AG09319 (cell line): ENCODE results near the gene NOL6.
"Not testable (repeated sequence)": the region's sequence is repeated elsewhere in the genome, so short reads cannot be mapped to it uniquely, and the experiment has no call there.

Source experiments
- DNase-seq: peaks from one replicate; pipeline ENCODE4 v3.0.0-alpha.2; 2010; ENCODE audit warnings: low read depth; ENCODE audit errors: extremely low read depth
- TF ChIP-seq, protein P1 (sequence below): IDR thresholded peaks from 2 replicates; pipeline ENCODE4 v1.5.1; 2011; ENCODE audit warnings: low read depth, mild to moderate bottlenecking, inconsistent platforms, low read length, moderate library complexity

The NOL6 gene

DNA sequence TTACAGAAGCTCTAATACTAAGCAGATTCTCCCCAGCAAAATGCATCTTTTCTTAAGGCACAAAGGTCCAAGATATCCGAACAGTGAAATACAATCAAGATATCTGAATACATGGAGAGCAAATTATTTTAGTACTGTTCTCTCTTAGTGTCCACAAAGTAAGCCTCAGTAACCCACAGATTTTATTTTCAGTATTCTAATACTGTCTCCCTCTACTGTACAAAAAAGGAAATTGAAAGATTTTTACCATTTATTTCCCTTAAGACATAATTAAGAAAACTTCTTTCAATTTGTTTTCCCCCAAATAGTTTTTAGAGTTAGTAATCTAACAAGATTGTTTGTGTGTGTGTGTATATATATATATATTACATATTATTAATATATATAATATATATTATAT, 24.7 kb upstream of the NOL6 start:
- TF ChIP-seq, protein P1, sequence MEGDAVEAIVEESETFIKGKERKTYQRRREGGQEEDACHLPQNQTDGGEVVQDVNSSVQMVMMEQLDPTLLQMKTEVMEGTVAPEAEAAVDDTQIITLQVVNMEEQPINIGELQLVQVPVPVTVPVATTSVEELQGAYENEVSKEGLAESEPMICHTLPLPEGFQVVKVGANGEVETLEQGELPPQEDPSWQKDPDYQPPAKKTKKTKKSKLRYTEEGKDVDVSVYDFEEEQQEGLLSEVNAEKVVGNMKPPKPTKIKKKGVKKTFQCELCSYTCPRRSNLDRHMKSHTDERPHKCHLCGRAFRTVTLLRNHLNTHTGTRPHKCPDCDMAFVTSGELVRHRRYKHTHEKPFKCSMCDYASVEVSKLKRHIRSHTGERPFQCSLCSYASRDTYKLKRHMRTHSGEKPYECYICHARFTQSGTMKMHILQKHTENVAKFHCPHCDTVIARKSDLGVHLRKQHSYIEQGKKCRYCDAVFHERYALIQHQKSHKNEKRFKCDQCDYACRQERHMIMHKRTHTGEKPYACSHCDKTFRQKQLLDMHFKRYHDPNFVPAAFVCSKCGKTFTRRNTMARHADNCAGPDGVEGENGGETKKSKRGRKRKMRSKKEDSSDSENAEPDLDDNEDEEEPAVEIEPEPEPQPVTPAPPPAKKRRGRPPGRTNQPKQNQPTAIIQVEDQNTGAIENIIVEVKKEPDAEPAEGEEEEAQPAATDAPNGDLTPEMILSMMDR, result peak; percentile 34
- DNase-seq, result no peak

DNA sequence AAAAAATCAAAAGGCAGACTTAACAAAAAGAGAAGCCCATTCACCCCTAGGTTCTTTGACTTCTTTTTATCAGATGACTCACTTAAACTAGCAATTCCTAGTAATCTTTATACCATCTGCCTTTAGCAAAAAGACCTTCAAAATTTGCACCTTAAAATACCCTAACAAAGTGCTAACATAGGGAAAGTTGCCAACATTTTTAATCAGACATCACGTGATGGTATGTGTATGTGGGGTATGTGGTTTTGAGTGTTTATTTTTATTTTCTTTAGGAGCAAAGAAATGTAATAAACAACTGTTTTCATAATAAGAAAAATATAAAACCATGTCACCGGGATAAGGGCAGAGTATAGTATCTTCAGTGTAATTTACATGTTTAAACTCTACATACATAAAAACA, 20.1 kb upstream of the NOL6 start:
- DNase-seq, result not testable (repeated sequence)

DNA sequence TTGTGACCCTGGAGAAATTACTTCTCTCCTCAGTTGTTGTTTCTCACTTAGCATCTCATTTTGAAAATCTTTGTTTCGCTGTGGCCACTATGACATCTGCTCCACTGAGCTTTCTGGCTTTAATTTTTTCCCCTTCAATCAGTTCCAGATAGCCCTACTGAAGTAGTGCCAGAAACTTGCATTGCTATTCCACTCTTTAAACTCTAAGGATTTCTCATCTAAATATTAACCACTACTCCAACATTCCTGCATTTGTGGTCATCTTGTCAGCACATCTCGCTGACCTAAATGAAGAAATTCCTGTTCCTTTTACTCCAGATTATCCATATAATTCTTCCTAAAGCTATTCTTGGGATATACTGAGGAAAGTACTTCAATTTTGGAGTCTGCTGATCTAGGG, 15.3 kb upstream of the NOL6 start:
- TF ChIP-seq, protein P1, result no peak
- peak; percentile 53 for DNase-seq

DNA sequence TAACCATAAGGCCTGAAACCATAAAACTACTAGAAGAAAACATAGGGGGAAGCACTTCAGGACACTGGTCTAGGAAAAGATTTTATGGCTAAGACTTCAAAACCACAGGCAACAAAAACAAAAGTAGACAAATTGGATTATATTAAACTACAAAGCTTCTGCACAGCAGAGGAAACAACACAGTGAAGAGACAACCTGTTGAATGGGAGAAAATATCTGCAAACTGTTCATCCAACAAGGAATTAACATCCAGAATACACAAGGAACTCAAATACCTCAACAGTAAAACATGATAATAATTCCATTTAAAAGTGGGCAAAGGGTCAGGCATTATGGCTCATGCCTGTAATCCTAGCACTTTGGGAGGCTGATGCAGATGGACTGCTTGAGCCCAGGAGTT, 11.6 kb upstream of the NOL6 start:
- not testable (repeated sequence) for DNase-seq

DNA sequence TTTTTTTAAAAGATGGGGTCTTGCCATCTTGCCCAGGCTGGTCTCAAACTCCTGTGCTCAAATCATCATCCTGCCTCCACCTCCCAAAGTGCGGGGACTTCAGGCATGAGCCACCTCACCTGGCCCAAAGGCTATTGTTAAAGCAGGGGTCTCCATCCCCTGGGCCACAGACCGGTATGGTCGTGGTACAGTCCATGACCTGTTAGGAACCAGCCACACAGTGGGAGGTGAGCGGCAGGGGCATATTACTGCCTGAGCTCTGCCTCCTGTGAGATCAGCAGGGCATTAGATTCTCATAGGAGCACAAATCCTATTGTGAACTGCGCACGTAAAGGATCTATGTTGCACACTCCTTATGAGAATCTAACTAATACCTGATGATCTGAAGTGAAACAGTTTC, 7.3 kb upstream of the NOL6 start:
- DNase-seq, result no peak
- TF ChIP-seq, protein P1, result no peak

DNA sequence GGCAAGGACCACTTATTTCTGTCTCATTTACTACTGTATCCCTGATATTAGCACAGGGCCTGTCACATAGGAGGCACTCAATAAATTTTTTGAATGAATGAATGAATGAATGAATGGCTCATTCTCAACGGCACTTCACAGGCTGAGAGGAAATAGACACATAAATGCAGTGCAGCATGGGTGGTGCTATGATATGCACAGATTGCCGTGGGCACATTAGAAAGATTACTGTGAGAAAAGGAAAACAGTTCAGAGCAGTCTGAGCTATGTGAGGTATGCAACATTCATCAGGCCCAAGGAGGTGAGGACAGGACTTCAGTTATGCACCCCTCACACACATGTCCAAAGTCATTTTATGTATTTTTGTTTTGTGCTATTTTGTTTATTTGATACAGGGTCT, 6.4 kb upstream of the NOL6 start:
- DNase-seq, result no peak
- TF ChIP-seq, protein P1, result no peak

DNA sequence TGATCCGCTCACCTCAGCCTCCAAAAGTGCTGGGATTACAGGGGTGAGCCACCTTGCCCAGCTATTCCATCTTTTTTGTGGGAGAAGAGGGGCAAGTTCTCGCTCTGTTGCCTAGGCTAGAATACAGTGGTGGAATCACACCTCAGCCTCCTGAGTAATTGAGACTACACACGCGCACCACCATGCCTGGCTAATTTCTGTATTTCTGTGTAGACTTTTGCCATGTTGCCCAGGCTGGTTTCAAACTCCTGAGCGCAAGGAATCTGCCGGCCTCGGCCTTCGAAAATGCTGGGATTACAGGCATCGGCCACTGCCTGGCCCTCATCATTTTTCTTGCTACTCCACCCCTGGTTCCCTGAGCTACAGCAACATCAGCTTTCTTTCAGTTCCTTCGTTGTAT, 2.8 kb upstream of the NOL6 start:
- TF ChIP-seq, protein P1, result no peak
- no peak for DNase-seq

DNA sequence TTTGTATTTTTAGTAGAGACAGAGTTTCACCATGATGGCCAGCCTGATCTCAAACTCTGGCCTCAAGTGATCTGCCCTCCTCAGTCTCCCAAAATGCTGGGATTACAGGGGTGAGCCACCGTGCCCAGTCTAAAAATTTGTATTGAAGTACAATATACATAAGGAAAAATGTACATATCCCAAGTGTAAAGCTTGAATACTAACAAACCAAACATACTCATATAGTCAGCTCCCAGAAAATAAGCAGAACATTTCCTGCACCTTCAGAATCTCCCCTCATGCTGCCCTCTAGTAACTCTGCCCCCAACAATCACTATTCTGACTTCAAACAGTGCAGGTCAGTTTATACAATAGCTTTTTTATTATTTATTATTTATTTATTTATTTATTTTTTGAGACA, 1.6 kb upstream of the NOL6 start:
- DNase-seq, result no peak
- TF ChIP-seq, protein P1, result no peak

DNA sequence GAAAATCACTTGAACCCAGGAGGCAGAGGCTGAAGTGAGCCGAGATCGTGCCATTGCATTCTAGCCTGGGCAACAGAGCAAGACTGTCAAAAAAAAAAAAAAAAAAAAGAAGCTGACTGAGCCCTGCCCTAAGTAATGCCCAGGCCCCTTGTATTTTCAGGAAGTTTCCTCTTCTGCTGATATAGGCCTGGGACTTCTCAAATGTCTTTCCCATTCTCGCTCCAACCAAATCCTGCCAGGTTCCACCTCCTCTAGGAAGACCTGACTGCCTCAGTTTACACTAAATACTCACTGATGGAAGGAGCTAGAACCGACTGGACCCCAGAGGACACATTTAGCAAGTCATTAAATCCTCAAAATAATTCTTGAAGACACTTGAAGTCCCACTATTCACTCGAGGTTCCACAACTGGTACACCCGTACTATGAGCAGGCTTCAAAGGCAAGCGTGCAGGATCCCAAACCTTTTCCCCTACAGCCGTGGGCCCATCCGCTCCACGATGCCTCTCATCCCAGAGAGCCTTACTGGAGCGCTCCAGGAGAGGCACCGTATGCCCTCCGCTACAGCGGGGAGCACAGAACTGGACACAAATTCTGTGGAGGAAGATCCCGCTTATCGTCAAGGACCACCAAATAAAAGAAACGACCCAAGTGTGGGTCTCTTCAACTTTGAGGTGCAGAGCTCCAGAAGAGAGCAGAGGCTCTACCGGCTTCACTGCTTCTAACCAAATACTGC, 676 bp downstream of the NOL6 start:
- no peak for DNase-seq
- TF ChIP-seq, protein P1, result no peak
